8988T (cell line): Measurements from ENCODE around the gene LMBR1L.
"Not testable (repeated sequence)": the region's sequence is repeated elsewhere in the genome, so short reads cannot be mapped to it uniquely, and the experiment has no call there.

Experiments used
- DNase-seq: peaks from one replicate; pipeline ENCODE4 v3.0.0; 2011

LMBR1L gene

GRCh38 chr12:49084438-49084837, 26.2 kb downstream of the LMBR1L start:
- no peak for DNase-seq

- no peak for DNase-seq
Measured at GRCh38 chr12:49079793-49080192, 30.9 kb downstream of the LMBR1L start.

- no peak for DNase-seq
Measured at GRCh38 chr12:49070971-49071370, 39.7 kb downstream of the LMBR1L start.

- peak; percentile 78 for DNase-seq
Measured at GRCh38 chr12:49069507-49070346, 40.9 kb downstream of the LMBR1L start, which contains the start of gene RHEBL1. Gene RHEBL1, minus strand, starts transcription at chr12:49069979. Its CDS starts 194 bp downstream, at chr12:49069785.

GRCh38 chr12:49068879-49069506, 41.7 kb downstream of the LMBR1L start:
- DNase-seq, result no peak

- no peak for DNase-seq
Measured at GRCh38 chr12:49066120-49066519, 44.5 kb downstream of the LMBR1L start.

GRCh38 chr12:49064767-49065152, 45.9 kb downstream of the LMBR1L start:
- no peak for DNase-seq

- DNase-seq, result not testable (repeated sequence)
Measured at GRCh38 chr12:49061916-49062315, 48.7 kb downstream of the LMBR1L start.

GRCh38 chr12:49061157-49061650, 49.4 kb downstream of the LMBR1L start:
- DNase-seq, result no peak

GRCh38 chr12:49060237-49061156, 50.1 kb downstream of the LMBR1L start, which contains the start of gene KMT2D:
Gene KMT2D, minus strand, starts transcription at chr12:49060794. Its CDS starts 5,470 bp downstream, at chr12:49055324.
- DNase-seq, result peak; percentile 97

- DNase-seq, result no peak
Measured at GRCh38 chr12:49059299-49060171, 51.1 kb downstream of the LMBR1L start.

GRCh38 chr12:49059045-49059298, 51.7 kb downstream of the LMBR1L start:
- DNase-seq, result no peak

GRCh38 chr12:49058366-49059044, 52.1 kb downstream of the LMBR1L start:
- DNase-seq, result no peak

GRCh38 chr12:49057888-49058287, 52.8 kb downstream of the LMBR1L start:
- DNase-seq, result no peak

GRCh38 chr12:49055978-49056754, 54.5 kb downstream of the LMBR1L start:
- DNase-seq, result peak; percentile 84

GRCh38 chr12:49055092-49055491, 55.6 kb downstream of the LMBR1L start:
- no peak for DNase-seq

GRCh38 chr12:49054524-49054923, 56.1 kb downstream of the LMBR1L start:
- peak; percentile 25 for DNase-seq

GRCh38 chr12:49054096-49054495, 56.6 kb downstream of the LMBR1L start:
- no peak for DNase-seq

- DNase-seq, result peak; percentile 39
Measured at GRCh38 chr12:49052451-49053208, 58.0 kb downstream of the LMBR1L start.
